ENCODE results near the gene MRPL4.
A peak's percentile ranks its signal among the peaks of the same experiment; 100 is the strongest.
"Not testable (repeated sequence)": the region's sequence is repeated elsewhere in the genome, so short reads cannot be mapped to it uniquely, and the experiment has no call there.

MRPL4 gene

DNA sequence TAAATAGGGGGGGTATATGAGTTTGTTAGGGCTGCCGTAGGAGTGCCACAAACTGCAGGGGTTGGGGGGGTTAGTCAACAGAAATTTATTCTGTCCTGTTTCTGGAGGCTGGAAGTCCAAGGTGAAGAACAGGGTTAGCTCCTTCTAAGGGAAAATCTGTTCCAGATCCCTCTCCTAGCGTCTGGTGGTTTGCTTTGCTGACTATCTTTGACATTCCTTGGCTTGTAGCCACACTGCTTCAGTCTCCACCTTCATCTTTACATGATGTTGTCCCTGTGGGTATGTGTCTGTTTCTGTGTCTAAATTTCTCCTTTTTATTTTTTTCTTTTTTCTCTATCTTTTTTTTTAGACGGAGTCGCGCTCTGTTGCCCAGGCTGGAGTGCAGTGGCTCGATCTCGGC, 10.8 kb downstream of the MRPL4 start:
- no peak for DNase-seq (ENCODE audit: low read depth)

DNA sequence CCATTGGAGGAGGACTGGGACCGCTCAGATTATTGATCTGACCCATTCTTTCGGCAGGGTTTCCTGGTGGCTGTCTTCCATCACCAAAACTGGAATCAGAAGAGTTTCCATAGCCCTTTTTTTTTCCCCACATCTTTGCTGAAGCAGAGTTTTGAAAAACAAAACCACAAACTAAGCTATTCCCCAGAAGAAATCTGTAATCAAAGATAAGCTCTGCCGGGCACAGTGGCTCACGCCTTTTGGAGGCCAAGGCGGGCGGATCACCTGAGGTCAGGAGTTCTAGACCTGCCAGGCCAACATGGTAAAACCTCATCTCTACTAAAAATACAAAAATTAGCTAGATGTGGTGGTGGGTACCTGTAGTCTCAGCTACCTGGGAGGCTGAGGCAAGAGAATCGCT, 14.7 kb downstream of the MRPL4 start:
- DNase-seq (ENCODE audit: low read depth) = no peak

DNA sequence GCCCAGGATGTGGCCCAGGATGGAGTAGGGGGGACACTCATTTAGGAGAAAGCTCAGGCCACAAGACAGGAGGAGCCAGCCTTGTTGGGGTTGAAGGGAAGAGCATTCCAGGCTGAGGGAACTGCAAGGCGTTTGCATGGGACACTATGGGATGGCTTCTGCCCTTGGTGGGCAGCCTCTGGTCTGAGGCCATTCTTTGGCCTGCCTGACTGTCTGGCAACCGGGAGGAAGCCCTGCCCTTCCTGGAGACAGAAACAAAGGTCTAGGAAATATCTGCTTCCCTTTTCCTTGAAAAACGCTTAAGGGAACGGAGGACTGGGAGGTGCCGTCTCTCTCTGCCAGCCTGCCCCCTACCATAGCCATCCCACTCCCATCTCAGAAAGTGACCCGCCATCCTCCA, 16.1 kb downstream of the MRPL4 start:
- DNase-seq (ENCODE audit: low read depth) = no peak

DNA sequence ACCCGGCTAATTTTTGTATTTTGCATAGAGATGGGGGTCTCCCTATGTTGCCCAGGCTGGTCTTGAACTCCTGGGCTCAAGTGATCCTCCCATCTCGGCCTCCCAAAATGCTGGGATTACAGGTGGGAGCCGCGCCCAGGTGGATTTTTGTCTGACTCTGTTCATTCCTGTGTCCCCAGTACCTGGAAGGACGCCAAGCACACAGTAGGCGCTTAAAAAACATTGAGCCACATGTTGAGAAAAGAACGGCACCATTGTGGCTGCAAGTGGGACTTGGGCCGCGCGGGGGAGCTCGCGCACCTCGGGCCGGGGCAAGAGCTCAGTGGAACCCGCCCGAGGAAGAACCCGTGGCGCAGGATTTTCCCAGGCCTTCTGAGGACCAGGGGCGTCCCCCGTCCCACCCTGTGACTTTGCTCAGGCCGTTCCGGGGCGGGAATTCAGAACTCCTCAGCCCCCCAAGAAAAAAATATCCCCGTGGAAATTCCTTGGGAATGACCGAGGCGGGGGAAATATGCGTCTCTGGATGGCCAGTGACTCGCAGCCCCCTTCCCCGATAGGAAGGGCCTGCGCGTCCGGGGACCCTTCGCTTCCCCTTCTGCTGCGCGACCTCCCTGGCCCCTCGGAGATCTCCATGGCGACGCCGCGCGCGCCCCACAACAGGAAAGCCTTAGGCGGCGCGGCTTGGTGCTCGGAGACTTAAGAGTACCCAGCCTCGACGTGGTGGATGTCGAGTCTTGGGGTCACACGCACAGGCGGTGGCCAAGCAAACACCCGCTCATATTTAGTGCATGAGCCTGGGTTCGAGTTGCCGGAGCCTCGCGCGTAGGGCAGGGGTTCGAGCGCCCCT, 17.5 kb downstream of the MRPL4 start:
- DNase-seq (ENCODE audit: low read depth) = peak; percentile 74

DNA sequence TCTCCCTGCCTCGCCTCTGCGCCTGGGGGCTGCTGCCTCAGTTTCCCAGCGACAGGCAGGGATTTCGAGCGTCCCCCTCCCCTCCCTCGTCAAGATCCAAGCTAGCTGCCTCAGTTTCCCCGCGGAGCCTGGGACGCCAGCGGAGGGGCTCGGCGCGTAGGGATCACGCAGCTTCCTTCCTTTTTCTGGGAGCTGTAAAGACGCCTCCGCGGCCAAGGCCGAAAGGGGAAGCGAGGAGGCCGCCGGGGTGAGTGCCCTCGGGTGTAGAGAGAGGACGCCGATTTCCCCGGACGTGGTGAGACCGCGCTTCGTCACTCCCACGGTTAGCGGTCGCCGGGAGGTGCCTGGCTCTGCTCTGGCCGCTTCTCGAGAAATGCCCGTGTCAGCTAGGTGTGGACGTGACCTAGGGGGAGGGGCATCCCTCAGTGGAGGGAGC, 18.2 kb downstream of the MRPL4 start:
- peak; percentile 64 for DNase-seq (ENCODE audit: low read depth)

DNA sequence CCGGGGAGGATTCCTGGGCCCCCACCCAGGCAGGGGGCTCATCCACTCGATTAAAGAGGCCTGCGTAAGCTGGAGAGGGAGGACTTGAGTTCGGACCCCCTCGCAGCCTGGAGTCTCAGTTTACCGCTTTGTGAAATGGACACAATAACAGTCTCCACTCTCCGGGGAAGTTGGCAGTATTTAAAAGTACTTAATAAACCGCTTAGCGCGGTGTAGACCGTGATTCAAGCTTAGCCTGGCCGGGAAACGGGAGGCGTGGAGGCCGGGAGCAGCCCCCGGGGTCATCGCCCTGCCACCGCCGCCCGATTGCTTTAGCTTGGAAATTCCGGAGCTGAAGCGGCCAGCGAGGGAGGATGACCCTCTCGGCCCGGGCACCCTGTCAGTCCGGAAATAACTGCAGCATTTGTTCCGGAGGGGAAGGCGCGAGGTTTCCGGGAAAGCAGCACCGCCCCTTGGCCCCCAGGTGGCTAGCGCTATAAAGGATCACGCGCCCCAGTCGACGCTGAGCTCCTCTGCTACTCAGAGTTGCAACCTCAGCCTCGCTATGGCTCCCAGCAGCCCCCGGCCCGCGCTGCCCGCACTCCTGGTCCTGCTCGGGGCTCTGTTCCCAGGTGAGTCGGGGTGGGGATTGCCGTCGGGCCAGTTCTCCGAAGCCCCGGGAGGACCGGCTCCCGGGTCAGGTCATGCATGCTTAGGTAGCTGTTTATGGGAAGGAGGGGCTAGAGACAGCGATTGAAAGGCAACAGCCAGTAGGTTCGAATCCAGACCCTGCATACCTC, 18.8 kb downstream of the MRPL4 start, which contains the start of gene ICAM1:
Gene ICAM1 (plus strand): TSS at position 505 of the 779 bp plus-strand sequence. CDS start 40 bp downstream, at position 545.
- DNase-seq (ENCODE audit: low read depth) = peak; percentile 65

DNA sequence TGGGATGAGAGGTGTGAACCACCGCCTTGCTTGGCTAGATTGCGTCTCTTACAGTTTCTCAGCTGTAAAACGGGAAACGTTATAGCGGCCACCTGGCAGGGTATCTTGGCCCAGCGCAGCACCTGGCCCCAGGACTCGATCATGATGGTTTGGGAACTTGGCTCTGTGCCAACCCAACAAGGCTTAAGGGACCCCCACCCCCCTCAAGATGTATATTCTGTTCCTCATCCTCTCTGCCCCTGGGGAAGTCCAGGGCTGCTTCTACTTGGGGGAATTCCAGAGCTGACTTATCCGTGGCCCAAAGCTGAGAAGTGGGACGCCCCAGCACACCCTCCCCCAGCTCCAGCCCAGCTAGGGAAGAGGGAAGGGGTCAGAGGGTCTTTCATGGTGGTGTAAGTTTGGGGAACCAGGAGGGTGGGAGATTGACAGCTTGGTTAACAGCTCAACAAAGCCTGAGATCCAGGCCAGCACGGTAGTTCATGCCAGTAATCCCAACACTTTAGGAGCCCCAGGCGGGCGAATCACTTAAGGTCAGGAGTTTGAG, 19.6 kb downstream of the MRPL4 start:
- DNase-seq (ENCODE audit: low read depth) = peak; percentile 24

DNA sequence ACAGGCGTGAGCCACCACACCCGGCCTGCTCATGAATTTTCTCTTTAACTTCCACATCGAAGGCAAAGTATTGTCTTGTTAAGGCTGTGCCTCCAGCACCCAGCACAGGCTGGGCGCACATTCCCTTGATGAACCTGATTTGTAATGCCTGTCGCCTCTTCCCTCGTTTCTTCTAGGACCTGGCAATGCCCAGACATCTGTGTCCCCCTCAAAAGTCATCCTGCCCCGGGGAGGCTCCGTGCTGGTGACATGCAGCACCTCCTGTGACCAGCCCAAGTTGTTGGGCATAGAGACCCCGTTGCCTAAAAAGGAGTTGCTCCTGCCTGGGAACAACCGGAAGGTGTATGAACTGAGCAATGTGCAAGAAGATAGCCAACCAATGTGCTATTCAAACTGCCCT, 22.6 kb downstream of the MRPL4 start:
- DNase-seq (ENCODE audit: low read depth) = no peak

DNA sequence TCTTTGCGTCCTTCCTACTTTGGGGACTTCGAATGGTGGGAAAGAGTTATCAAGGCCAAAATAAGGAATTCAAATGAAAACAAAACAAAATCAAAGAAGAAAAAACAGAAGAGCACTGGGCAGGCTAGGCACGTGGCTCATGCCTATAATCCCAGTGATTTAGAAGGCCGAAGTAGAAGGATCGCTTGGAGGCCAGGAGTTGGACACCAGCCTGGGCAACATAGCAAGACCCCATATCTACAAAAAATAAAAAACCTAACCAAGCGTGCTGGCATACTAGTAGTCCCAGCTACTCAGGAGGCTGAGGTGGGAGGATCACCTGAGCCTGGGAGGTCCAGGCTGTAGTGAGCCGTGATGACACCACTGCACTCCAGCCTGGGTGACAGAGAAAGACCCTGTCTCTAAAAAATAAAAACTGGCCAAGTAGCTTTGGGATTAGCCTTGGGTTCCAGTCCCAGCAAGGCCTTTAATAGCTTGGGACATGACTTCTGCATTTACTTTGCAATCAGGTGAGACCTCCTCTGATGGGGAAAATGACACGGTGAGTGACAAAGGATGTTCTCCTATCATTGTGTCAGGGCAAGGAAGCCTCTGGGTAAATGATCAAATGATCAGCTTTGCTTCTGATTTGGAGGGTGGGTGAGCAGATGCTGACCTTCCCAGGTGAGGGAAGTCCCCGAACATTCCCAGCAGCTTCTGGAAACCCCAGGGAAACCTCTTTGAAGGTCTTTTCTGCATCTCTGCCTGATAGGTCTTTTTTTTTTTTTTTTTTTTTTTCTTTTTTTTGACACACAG, 26.0 kb downstream of the MRPL4 start:
- no peak for DNase-seq (ENCODE audit: low read depth)

DNA sequence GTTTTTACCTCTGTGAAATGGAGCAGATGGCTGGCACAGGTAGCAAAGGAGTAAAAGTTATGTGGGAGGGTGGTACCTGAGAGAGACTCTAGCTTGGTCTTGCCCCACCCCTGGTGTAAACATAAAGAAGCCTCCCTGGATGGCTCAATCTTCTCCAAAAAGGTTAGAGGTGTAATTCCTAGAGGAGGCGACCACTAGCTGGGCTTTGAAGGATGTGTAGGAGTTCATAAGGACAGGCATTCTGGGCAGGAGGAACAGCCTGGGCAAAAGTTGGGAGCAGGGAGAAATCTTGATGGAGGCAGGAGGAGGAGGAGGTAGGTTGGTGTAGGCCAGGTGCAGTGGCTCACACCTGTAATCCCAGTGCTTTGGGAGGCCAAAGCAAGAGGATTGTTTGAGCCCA, 26.9 kb downstream of the MRPL4 start:
- no peak for DNase-seq (ENCODE audit: low read depth)

DNA sequence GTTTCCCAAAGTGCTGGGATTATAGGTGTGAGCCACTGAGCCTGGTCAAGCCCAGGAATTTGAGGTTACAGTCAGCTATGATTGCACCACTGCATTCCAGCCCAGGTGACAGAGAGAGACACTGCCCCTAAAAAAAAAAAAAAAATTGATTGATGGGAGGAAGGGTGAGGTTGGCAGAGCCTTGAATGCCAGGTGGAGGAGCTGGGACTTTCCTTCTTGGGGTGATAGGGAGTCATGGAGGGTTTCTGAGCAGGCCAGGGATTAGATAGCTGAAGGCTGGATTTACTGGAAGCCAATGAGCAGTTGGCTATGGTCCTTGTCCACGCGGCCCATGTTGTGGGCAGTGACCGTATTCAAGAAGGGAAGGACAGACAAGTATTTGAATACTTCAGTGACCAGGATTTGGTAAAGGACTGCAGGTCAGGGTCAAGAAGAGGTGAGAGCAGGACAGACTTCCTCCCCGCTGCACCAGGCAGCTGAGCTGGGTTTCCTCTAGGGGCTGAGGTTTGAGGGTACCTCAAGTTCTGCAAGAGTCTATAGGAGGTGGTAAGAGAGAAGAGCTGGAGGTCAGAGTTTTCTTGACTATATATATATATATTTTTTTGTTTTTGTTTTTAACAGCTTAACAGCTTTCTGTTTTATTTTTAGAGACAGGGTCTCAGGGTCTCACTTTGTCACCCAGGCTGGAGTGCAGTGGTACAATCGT, 27.9 kb downstream of the MRPL4 start:
- DNase-seq (ENCODE audit: low read depth) = no peak

DNA sequence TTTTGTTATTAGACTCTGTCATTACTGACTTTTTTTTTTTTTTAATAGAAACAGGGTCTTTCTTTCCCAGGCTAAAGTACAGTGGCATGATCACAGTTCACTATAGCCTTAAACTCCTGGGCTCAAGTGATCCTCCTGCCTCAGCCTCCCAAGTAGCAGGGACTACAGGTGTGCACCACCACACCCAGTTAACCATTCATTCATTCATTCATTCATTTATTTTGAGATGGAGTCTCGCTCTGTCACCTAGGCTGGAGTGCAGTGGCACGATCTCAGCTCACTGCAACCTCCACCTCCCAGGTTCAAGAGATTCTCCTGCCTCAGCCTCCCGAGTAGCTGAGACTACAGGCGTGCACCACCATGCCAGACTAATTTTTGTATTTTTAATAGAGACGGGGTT, 30.0 kb downstream of the MRPL4 start:
- DNase-seq (ENCODE audit: low read depth) = not testable (repeated sequence)

DNA sequence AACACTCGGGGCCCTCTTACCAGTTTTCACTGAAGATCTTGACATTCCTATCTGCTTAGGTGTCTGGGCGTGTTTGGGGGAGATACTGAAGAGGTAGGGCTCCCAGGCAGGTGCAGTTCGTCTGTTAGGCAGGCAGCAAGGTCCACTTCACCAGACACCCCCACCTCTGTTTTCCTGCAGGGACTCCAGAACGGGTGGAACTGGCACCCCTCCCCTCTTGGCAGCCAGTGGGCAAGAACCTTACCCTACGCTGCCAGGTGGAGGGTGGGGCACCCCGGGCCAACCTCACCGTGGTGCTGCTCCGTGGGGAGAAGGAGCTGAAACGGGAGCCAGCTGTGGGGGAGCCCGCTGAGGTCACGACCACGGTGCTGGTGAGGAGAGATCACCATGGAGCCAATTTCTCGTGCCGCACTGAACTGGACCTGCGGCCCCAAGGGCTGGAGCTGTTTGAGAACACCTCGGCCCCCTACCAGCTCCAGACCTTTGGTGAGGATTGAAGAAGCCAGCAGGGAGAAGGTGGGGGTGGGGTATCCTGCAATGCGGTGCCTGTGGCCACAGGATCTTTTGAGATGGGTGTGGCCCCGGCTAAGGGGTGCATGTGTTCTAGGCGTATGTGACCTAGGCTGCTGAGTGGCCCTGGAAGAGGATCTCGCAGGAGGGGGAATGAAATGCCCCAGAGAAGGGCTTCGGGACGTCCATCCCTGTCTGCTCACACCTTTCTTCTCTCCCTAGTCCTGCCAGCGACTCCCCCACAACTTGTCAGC, 31.5 kb downstream of the MRPL4 start:
- no peak for DNase-seq (ENCODE audit: low read depth)

DNA sequence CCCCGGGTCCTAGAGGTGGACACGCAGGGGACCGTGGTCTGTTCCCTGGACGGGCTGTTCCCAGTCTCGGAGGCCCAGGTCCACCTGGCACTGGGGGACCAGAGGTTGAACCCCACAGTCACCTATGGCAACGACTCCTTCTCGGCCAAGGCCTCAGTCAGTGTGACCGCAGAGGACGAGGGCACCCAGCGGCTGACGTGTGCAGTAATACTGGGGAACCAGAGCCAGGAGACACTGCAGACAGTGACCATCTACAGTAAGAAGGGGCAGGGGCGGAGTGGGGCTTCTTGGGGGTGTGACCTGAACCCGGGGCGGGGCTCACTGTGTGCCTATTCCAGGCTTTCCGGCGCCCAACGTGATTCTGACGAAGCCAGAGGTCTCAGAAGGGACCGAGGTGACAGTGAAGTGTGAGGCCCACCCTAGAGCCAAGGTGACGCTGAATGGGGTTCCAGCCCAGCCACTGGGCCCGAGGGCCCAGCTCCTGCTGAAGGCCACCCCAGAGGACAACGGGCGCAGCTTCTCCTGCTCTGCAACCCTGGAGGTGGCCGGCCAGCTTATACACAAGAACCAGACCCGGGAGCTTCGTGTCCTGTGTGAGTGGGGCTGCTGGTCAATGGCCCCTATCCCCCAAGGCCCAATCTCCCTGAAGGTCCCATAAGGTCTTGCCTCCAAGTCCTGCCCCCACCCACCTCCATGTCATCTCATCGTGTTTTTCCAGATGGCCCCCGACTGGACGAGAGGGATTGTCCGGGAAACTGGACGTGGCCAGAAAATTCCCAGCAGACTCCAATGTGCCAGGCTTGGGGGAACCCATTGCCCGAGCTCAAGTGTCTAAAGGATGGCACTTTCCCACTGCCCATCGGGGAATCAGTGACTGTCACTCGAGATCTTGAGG, 32.3 kb downstream of the MRPL4 start:
- DNase-seq (ENCODE audit: low read depth) = no peak

DNA sequence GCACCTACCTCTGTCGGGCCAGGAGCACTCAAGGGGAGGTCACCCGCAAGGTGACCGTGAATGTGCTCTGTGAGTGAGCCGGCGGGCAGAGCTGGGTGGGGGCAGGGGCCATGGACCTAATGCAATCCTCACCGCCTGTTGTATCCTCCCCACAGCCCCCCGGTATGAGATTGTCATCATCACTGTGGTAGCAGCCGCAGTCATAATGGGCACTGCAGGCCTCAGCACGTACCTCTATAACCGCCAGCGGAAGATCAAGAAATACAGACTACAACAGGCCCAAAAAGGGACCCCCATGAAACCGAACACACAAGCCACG, 32.9 kb downstream of the MRPL4 start:
- no peak for DNase-seq (ENCODE audit: low read depth)

DNA sequence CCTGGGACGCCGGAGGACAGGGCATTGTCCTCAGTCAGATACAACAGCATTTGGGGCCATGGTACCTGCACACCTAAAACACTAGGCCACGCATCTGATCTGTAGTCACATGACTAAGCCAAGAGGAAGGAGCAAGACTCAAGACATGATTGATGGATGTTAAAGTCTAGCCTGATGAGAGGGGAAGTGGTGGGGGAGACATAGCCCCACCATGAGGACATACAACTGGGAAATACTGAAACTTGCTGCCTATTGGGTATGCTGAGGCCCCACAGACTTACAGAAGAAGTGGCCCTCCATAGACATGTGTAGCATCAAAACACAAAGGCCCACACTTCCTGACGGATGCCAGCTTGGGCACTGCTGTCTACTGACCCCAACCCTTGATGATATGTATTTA, 33.4 kb downstream of the MRPL4 start:
- DNase-seq (ENCODE audit: low read depth) = no peak

DNA sequence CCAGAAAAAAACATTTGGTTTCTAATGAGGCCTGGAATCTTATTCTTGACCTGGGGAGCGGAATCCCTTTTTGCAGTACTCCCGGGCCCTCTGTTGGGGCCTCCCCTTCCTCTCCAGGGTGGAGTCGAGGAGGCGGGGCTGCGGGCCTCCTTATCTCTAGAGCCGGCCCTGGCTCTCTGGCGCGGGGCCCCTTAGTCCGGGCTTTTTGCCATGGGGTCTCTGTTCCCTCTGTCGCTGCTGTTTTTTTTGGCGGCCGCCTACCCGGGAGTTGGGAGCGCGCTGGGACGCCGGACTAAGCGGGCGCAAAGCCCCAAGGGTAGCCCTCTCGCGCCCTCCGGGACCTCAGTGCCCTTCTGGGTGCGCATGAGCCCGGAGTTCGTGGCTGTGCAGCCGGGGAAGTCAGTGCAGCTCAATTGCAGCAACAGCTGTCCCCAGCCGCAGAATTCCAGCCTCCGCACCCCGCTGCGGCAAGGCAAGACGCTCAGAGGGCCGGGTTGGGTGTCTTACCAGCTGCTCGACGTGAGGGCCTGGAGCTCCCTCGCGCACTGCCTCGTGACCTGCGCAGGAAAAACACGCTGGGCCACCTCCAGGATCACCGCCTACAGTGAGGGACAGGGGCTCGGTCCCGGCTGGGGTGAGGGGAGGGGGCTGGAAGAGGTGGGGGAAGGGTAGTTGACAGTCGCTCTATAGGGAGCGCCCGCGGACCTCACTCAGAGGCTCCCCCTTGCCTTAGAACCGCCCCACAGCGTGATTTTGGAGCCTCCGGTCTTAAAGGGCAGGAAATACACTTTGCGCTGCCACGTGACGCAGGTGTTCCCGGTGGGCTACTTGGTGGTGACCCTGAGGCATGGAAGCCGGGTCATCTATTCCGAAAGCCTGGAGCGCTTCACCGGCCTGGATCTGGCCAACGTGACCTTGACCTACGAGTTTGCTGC, 35.1 kb downstream of the MRPL4 start, which contains the start of gene ICAM4:
Gene ICAM4 (plus strand): TSS at position 153 of the 935 bp plus-strand sequence. CDS start 58 bp downstream, at position 211.
- DNase-seq (ENCODE audit: low read depth) = no peak

DNA sequence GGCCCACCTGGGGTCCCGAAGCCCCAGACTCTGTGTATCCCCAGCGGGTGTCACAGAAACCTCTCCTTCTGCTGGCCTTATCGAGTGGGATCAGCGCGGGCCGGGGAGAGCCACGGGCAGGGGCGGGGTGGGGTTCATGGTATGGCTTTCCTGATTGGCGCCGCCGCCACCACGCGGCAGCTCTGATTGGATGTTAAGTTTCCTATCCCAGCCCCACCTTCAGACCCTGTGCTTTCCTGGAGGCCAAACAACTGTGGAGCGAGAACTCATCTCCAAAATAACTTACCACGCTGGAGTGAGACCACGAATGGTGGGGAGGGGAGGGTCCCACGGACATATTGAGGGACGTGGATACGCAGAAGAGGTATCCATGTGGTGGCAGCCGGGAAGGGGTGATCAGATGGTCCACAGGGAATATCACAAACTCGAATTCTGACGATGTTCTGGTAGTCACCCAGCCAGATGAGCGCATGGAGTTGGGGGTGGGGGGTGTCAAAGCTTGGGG, 36.7 kb downstream of the MRPL4 start:
- no peak for DNase-seq (ENCODE audit: low read depth)
